OCI-LY3 (cell line): Measurements from ENCODE around the gene RPS6KC1.
"Not testable (repeated sequence)": the region's sequence is repeated elsewhere in the genome, so short reads cannot be mapped to it uniquely, and the experiment has no call there.

Experiments
- CTCF ChIP-seq: fragments of 200-600, 300-600 bp; sonication (generic); IDR thresholded peaks from 2 replicates; pipeline ENCODE4 v1.5.1; 2014; ENCODE audit warnings: antibody characterized with exemption, low read length, low read depth
- EZH2phosphoT487 ChIP-seq: fragments of 200-600 bp; shearing (Covaris generic); IDR thresholded peaks from 2 replicates; pipeline ENCODE4 v1.6.1; 2018; ENCODE audit warnings: antibody characterized with exemption, mixed run types, low read depth

- TF ChIP-seq EZH2phosphoT487, CTCF: not testable (repeated sequence)
These were observed 49.5 kb downstream of the RPS6KC1 start for GRCh38 chr1:213100565-213100964.
